GM12891 (cell line): Measurements from ENCODE around the gene POLD4.

Experiments
- POLR2A ChIP-seq: IDR thresholded peaks from 2 replicates; pipeline ENCODE4 v1.6.1; 2011; ENCODE audit warnings: low read depth, low read length, control low read depth
- POLR2AphosphoS5 ChIP-seq: IDR thresholded peaks from 2 replicates; pipeline ENCODE4 v1.6.1; 2011; ENCODE audit warnings: low read depth, low read length, control low read depth
- POU2F2 ChIP-seq: IDR thresholded peaks from 2 replicates; pipeline ENCODE4 v1.6.1; 2011; ENCODE audit warnings: low read depth, mild to moderate bottlenecking, control low read depth, low read length, moderate library complexity
- SPI1 ChIP-seq: IDR thresholded peaks from 2 replicates; pipeline ENCODE4 v1.6.1; 2011; ENCODE audit warnings: low read depth, low read length, control low read depth
- TAF1 ChIP-seq: IDR thresholded peaks from 2 replicates; pipeline ENCODE4 v1.6.1; 2011; ENCODE audit warnings: low read depth, low read length, control low read depth

DNA sequence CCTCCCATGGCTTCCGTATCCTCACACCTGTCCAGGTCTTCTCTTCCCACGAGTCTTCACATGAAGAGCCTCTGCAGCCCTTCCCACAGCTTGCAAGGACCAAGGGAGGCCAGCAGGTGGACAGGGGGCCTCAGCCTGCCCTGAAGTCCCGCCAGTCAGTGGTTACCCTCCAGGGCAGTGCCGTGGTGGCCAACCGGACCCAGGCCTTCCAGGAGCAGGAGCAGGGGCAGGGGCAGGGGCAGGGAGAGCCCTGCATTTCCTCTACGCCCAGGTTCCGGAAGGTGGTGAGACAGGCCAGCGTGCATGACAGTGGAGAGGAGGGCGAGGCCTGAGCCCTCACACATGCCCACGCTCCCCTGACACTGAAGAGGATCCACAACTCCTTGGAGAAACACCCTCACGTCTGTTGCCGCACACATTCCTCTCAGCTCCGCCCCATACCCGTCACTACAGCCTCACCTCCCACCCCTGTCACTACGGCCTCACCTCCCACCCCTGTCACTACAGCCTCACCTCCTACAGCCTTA is 41.7 kb downstream of the POLD4 start:
- TF ChIP-seq POLR2AphosphoS5 (no peak), SPI1 (no peak), POLR2A (no peak), TAF1 (no peak), POU2F2 (no peak)
